CD14-positive monocyte (primary cell): ENCODE data around the gene SLCO2A1. TPM values are rescaled to one million over a fixed set of nuclear protein-coding genes. Genes with fewer than 3 reads are reported as not detected.

Experiments
- DNase-seq, 3 donors: peaks; one replicate each; pipeline ENCODE4 v3.0.0-alpha.2; 2011 to 2022
- H2AFZ ChIP-seq: 2 replicates; pipeline ENCODE4 v1.6.0; 2012; ENCODE audit warnings: mild to moderate bottlenecking, low read depth, low read length, inconsistent platforms; ENCODE audit not compliant: insufficient read depth, poor library complexity, severe bottlenecking
- H3K27ac ChIP-seq, 2 donors: 1 replicate in 1 of 2; 2 replicates in 1 of 2; pipeline ENCODE4 v1.5.1; 2012 to 2013; ENCODE audit warnings: low read length in 2 of 2, control low read depth in 1 of 2, inconsistent platforms in 1 of 2, low read depth in 1 of 2, mild to moderate bottlenecking in 1 of 2
- H3K27me3 ChIP-seq, 2 donors: one replicate each; pipeline versions ENCODE4 v1.6.0 to v1.6.1; 2011 to 2013; ENCODE audit warnings: low read length in 2 of 2; ENCODE audit not compliant: control insufficient read depth in 2 of 2, insufficient read depth in 2 of 2
- H3K36me3 ChIP-seq, 2 donors: replicated peaks in 1 of 2; 1 replicate in 1 of 2; 2 replicates in 1 of 2; pipeline versions ENCODE4 v1.5.1 to v1.6.1; 2012 to 2013; ENCODE audit warnings: low read length in 2 of 2, control low read depth in 1 of 2, inconsistent platforms in 1 of 2, mild to moderate bottlenecking in 1 of 2; ENCODE audit not compliant: insufficient read depth in 2 of 2, control insufficient read depth in 1 of 2
- H3K4me1 ChIP-seq, 2 donors: 1 replicate in 1 of 2; 2 replicates in 1 of 2; pipeline versions ENCODE4 v1.5.1 to v1.6.1; 2012 to 2013; ENCODE audit warnings: low read length in 2 of 2, control low read depth in 1 of 2, inconsistent platforms in 1 of 2, mild to moderate bottlenecking in 1 of 2, moderate library complexity in 1 of 2; ENCODE audit not compliant: insufficient read depth in 2 of 2, control insufficient read depth in 1 of 2
- H3K4me2 ChIP-seq: replicated peaks from 2 replicates; pipeline ENCODE3; 2012; ENCODE audit warnings: low read length, moderate library complexity, mild to moderate bottlenecking; ENCODE audit not compliant: poor library complexity, severe bottlenecking; ENCODE audit errors: extremely low read depth
- H3K4me3 ChIP-seq, 3 experiments: fragments of 200-600 bp in 1 of 3; sonication (generic) in 1 of 3; replicated peaks in 1 of 3; 1 replicate in 2 of 3; 2 replicates in 1 of 3; pipeline ENCODE4 v1.5.1; 2011 to 2013; ENCODE audit warnings: low read length in 3 of 3, mild to moderate bottlenecking in 3 of 3, control low read depth in 2 of 3, low read depth in 2 of 3, inconsistent platforms in 1 of 3, moderate library complexity in 1 of 3
- H3K79me2 ChIP-seq: 2 replicates; pipeline ENCODE4 v1.6.0; 2012; ENCODE audit warnings: mild to moderate bottlenecking, control low read depth, inconsistent platforms, low read length, moderate library complexity; ENCODE audit not compliant: insufficient read depth
- H3K9ac ChIP-seq: 2 replicates; pipeline ENCODE4 v1.6.0; 2017; ENCODE audit warnings: low read length, mild to moderate bottlenecking; ENCODE audit not compliant: insufficient read depth, poor library complexity, severe bottlenecking
- H3K9me3 ChIP-seq, 2 donors: replicated peaks in 1 of 2; 1 replicate in 1 of 2; 2 replicates in 1 of 2; pipeline versions ENCODE4 v1.5.1 to v1.6.1; 2012 to 2013; ENCODE audit warnings: low read length in 2 of 2, control low read depth in 1 of 2; ENCODE audit not compliant: control insufficient read depth in 1 of 2, insufficient read depth in 1 of 2
- H4K20me1 ChIP-seq: 2 replicates; pipeline ENCODE4 v1.6.0; 2012; ENCODE audit warnings: mild to moderate bottlenecking, low read length, control low read depth, moderate library complexity; ENCODE audit not compliant: insufficient read depth
- H3K27ac Mint-ChIP-seq, 7 donors: one replicate each; pipeline ENCODE4 v1.8.0; 2020; ENCODE audit warnings: mild to moderate bottlenecking in 7 of 7, mixed read lengths in 7 of 7, moderate library complexity in 6 of 7, inconsistent platforms in 2 of 7
- H3K27me3 Mint-ChIP-seq, 3 donors: one replicate each; pipeline ENCODE4 v1.8.0; 2021 to 2022; ENCODE audit warnings: low read depth in 3 of 3, mild to moderate bottlenecking in 3 of 3, mixed read lengths in 3 of 3, moderate library complexity in 3 of 3, inconsistent platforms in 1 of 3
- H3K36me3 Mint-ChIP-seq, 2 donors: one replicate each; pipeline ENCODE4 v1.8.0; 2020; ENCODE audit warnings: mixed read lengths in 2 of 2, inconsistent platforms in 1 of 2, mild to moderate bottlenecking in 1 of 2
- H3K4me1 Mint-ChIP-seq: one replicate; pipeline ENCODE4 v1.8.0; 2020; ENCODE audit warnings: mild to moderate bottlenecking, mixed read lengths
- H3K4me3 Mint-ChIP-seq, 2 donors: one replicate each; pipeline ENCODE4 v1.8.0; 2020; ENCODE audit warnings: mild to moderate bottlenecking in 2 of 2, mixed read lengths in 2 of 2, moderate library complexity in 1 of 2
- H3K9me3 Mint-ChIP-seq, 7 donors: one replicate each; pipeline ENCODE4 v1.8.0; 2020 to 2022; ENCODE audit warnings: mixed read lengths in 7 of 7, mild to moderate bottlenecking in 6 of 7, moderate library complexity in 6 of 7, inconsistent platforms in 2 of 7
- WGBS: methylation state at CpG from one replicate; pipeline ENCODE4 v1.1.5; 2013; ENCODE audit warnings: missing lambda C conversion rate; ENCODE audit not compliant: insufficient coverage; 5-methylcytosine and 5-hydroxymethylcytosine counted together
- intact Hi-C, 2 donors: fragments of 100-400 bp; cut with micrococcal nuclease; formaldehyde crosslinking; loops; one replicate each; pipeline versions ENCODE4 v1.15.0 to v1.15.1; 2023
- polyA plus RNA-seq, 3 donors: library from polyadenylated mRNA; depleted of rRNA in 1 of 3; unstranded in 2 of 3; stranded (reverse) in 1 of 3; fragments of 300-500 nt in 2 of 3; fragments of >200 nt in 1 of 3; fragmentation: Illumina TruSeq in 2 of 3; gene quantifications; 1 replicate in 2 of 3; 2 replicates in 1 of 3; pipeline ENCODE4 v1.2.3, GENCODE V29; 2012 to 2021
- TF ChIP-seq, protein P1 (sequence below): fragments of 200-600 bp; IDR thresholded peaks from one replicate; pipeline ENCODE4 v1.8.0; 2022; ENCODE audit warnings: antibody characterized with exemption, mild to moderate bottlenecking

SLCO2A1 gene
- polyA plus RNA-seq, 3 donors: 0.12 TPM; not detected in 2

DNA sequence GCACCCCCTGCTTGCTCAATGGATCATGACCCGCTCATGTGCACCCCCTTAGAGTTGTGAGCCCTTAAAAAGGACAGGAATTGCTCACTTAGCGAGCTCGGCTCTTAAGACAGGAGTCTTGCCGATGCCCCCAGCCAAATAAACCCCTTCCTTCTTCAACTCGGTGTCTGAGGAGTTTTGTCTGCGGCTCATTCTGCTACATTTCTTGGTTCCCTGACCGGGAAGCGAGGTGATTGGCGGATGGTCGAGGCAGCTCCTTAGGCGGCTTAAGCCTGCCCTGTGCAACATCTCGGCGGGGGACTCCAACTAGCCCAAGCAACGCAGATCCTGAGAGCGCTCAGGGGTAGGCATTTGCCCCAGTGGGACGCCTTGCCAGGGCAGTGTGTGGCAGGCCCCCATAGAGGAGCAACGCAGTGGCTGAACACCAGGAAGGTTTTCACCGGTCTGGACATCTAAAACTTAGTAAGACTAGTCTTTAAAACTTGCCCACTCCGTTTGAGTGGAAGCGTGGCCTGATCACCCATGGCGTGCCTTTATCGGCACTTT lies 9.5 kb downstream of the SLCO2A1 start:
- H3K9me3 ChIP-seq: no peaks in the 10 kb centered on the region
- DNase-seq: no peak
- Mint-ChIP-seq H3K36me3 (no peaks in the 10 kb centered on the region), H3K4me3 (no peak overlapping the region), H3K27me3 (peaks cover 1 to 3% (median 2%) of the 10 kb centered on the region in 3 donors), H3K9me3 (peaks cover 0 to 3% (median 0%) of the 10 kb centered on the region in 7 donors), H3K27ac (no peak overlapping the region), H3K4me1 (no peaks in the 10 kb centered on the region)
- H4K20me1 ChIP-seq: no peaks in the 10 kb centered on the region
- no peaks in the 10 kb centered on the region for H3K36me3 ChIP-seq
- no peak overlapping the region for H3K4me3 ChIP-seq
- 96% methylated on average over 21 of the region's 22 CpGs for WGBS
- no peak overlapping the region for H2AFZ ChIP-seq
- TF ChIP-seq, protein P1, sequence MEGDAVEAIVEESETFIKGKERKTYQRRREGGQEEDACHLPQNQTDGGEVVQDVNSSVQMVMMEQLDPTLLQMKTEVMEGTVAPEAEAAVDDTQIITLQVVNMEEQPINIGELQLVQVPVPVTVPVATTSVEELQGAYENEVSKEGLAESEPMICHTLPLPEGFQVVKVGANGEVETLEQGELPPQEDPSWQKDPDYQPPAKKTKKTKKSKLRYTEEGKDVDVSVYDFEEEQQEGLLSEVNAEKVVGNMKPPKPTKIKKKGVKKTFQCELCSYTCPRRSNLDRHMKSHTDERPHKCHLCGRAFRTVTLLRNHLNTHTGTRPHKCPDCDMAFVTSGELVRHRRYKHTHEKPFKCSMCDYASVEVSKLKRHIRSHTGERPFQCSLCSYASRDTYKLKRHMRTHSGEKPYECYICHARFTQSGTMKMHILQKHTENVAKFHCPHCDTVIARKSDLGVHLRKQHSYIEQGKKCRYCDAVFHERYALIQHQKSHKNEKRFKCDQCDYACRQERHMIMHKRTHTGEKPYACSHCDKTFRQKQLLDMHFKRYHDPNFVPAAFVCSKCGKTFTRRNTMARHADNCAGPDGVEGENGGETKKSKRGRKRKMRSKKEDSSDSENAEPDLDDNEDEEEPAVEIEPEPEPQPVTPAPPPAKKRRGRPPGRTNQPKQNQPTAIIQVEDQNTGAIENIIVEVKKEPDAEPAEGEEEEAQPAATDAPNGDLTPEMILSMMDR: no peak
- no peak overlapping the region for H3K9ac ChIP-seq
- intact Hi-C loops: no loop called here
- H3K4me1 ChIP-seq: no peaks in the 10 kb centered on the region
- H3K79me2 ChIP-seq: no peaks in the 10 kb centered on the region
- no peak overlapping the region for H3K4me2 ChIP-seq
- H3K27ac ChIP-seq: no peak overlapping the region
- no peaks in the 10 kb centered on the region for H3K27me3 ChIP-seq

DNA sequence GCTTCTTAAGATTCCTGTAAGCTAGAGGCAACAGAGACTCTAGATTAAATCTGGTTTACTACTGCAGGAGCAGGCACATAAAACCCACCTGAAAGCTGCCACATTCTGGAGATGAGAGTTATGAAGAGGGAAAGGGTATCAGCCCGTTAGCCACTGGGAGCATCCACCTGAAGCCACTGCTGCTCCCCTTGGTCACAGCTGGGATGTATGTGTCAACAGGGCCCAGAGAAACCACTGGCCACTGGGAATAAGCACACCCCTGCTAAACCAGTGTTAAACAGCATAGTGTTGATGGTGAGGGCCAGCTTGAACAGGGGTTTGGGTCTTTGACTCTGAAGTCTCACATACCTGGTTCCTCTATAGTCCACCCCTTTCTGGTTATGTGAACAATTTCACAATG lies 10.9 kb downstream of the SLCO2A1 start:
- DNase-seq: no peak
- no peak overlapping the region for H2AFZ ChIP-seq
- H3K9me3 Mint-ChIP-seq: peaks cover 0 to 3% (median 0%) of the 10 kb centered on the region in 7 donors
- no peak overlapping the region for H3K4me3 Mint-ChIP-seq
- H3K27ac ChIP-seq: no peak overlapping the region
- TF ChIP-seq, protein P1: no peak
- no peaks in the 10 kb centered on the region for H4K20me1 ChIP-seq
- H3K36me3 ChIP-seq: no peaks in the 10 kb centered on the region
- H3K4me1 ChIP-seq: no peaks in the 10 kb centered on the region
- H3K27ac Mint-ChIP-seq: no peak overlapping the region
- no peak overlapping the region for H3K9ac ChIP-seq
- no peaks in the 10 kb centered on the region for H3K79me2 ChIP-seq
- no CpG with 5 or more reads among the region's 1 CpG for WGBS
- no peaks in the 10 kb centered on the region for H3K27me3 ChIP-seq
- no peak overlapping the region for H3K4me3 ChIP-seq
- H3K9me3 ChIP-seq: no peaks in the 10 kb centered on the region
- H3K4me2 ChIP-seq: no peak overlapping the region
- intact Hi-C loops: no loop called here
- H3K4me1 Mint-ChIP-seq: no peaks in the 10 kb centered on the region
- H3K36me3 Mint-ChIP-seq: no peaks in the 10 kb centered on the region
- peaks cover 1 to 3% (median 2%) of the 10 kb centered on the region in 3 donors for H3K27me3 Mint-ChIP-seq
